ENCODE measurements around the gene TMOD3. TPM values are rescaled to one million over a fixed set of nuclear protein-coding genes. Genes with fewer than 3 reads are reported as not detected.

TMOD3 gene
- total and polyA plus RNA-seq, 2 of the 4 experiments (the other 2 are of a cell fraction): 10.7 to 22.0 TPM

Small RNA genes lying within 50 kb of the gene (microRNA-seq; reads per million reads assigned to microRNA genes)
- not detected for gene AC090971.5 (ENCODE audit: insufficient read depth, insufficient read length)
- gene RF00017 (ENCODE audit: insufficient read depth, insufficient read length): not detected
- gene RF00019 (ENCODE audit: insufficient read depth, insufficient read length): not detected
- not detected for gene RNU6-90P (ENCODE audit: insufficient read depth, insufficient read length)

Small RNA genes lying within 50 kb of the gene (small RNA-seq; reads per million reads assigned to genes)
- 0 to 1.7 (median 0) reads per million in 5 experiments for gene AC090971.5
- 0 reads per million in 5 experiments for gene RF00017
- 0 reads per million in 5 experiments for gene RF00019
- gene RNU6-90P: 0 reads per million in 5 experiments

Other genes starting within 250 kb of the TMOD3 start
- 21.9 and 34.4 TPM in 2 replicates for gene DMXL2, start 206.9 kb upstream of the TMOD3 start, total RNA-seq (2012; rRNA removed)
- gene DMXL2, start 206.9 kb upstream of the TMOD3 start, polyA plus RNA-seq (2012; rRNA removed): 6.9 and 9.7 TPM in 2 replicates
- gene SCG3, start 148.2 kb upstream of the TMOD3 start, total RNA-seq (2012; rRNA removed): not detected in 2 replicates
- gene SCG3, start 148.2 kb upstream of the TMOD3 start, polyA plus RNA-seq (2012; rRNA removed): 0.02 TPM in 1 of 2 replicates, not detected in the other
- gene LYSMD2, start 92.0 kb upstream of the TMOD3 start, total RNA-seq (2012; rRNA removed): 5.9 and 7.2 TPM in 2 replicates
- 5.6 and 6.0 TPM in 2 replicates for gene LYSMD2, start 92.0 kb upstream of the TMOD3 start, polyA plus RNA-seq (2012; rRNA removed)
- 5.4 and 6.9 TPM in 2 replicates for gene TMOD2, start 78.1 kb upstream of the TMOD3 start, total RNA-seq (2012; rRNA removed)
- 1.7 and 2.8 TPM in 2 replicates for gene TMOD2, start 78.1 kb upstream of the TMOD3 start, polyA plus RNA-seq (2012; rRNA removed)
- gene LEO1, start 142.1 kb downstream of the TMOD3 start, total RNA-seq (2012; rRNA removed): 11.5 and 30.3 TPM in 2 replicates
- 7.7 and 9.0 TPM in 2 replicates for gene LEO1, start 142.1 kb downstream of the TMOD3 start, polyA plus RNA-seq (2012; rRNA removed)
- gene MAPK6, start 189.6 kb downstream of the TMOD3 start, total RNA-seq (2012; rRNA removed): 60.6 and 84.2 TPM in 2 replicates
- gene MAPK6, start 189.6 kb downstream of the TMOD3 start, polyA plus RNA-seq (2012; rRNA removed): 17.9 and 22.6 TPM in 2 replicates

Data from IMR-90 (cell line).